HG02840 (cell line): Measurements from ENCODE around the gene COLGALT1.
"Not testable (repeated sequence)": the region's sequence is repeated elsewhere in the genome, so short reads cannot be mapped to it uniquely, and the experiment has no call there.

ENCODE experiments used
- ATAC-seq: cut with Tn5 transposase; IDR thresholded peaks from one replicate; pipeline ENCODE4 v1.9.1; 2021; ENCODE audit warnings: mild to moderate bottlenecking, moderate library complexity, moderate number of reproducible peaks; ENCODE audit not compliant: unreplicated experiment, low FRiP score

The COLGALT1 gene

DNA sequence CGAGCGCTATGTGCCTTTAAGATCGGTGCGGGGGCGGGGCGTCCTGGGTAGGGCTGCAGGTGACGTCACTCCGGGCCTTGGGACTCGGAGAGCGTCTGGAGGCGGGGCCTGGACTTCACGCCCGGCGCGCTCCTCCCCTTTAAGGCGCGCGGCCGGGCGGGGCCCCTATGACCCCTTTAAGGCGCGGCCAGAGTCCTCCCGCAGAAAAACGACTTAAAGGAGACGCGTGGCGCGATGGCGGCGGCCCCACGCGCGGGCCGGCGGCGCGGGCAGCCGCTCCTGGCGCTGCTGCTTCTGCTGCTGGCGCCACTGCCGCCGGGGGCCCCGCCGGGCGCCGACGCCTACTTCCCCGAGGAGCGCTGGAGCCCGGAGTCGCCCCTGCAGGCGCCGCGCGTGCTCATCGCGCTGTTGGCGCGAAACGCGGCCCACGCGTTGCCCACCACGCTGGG lies at the start of gene COLGALT1:
COLGALT1 (plus strand) TSS at position 170 of the 449 bp plus-strand sequence; CDS start at position 235, 65 bp downstream.
- ATAC-seq = peak; percentile 77

DNA sequence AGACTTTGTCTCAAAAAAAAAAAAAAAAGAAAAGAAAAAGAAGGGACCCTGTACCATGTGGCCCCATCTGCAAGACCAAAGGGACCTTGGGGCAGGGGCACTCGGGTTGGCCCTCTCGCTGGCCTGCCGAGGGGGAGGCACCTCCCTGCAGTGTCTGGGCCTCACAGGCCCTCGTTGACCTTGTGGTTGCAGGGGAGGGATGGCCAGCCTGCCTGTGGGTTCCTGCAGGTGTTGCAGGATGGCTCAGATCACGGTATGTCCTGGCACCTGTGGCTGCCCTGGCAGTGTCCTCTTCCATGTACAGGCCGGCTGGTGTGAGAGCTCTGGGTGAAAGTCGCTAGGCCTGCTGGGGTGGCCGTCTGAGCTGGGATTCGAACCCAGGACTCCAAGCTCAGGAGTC lies 48.7 kb upstream of the COLGALT1 start:
- no peak for ATAC-seq

- not testable (repeated sequence) for ATAC-seq
Measured at GRCh38 chr19:17508558-17508933, 46.9 kb upstream of the COLGALT1 start.

DNA sequence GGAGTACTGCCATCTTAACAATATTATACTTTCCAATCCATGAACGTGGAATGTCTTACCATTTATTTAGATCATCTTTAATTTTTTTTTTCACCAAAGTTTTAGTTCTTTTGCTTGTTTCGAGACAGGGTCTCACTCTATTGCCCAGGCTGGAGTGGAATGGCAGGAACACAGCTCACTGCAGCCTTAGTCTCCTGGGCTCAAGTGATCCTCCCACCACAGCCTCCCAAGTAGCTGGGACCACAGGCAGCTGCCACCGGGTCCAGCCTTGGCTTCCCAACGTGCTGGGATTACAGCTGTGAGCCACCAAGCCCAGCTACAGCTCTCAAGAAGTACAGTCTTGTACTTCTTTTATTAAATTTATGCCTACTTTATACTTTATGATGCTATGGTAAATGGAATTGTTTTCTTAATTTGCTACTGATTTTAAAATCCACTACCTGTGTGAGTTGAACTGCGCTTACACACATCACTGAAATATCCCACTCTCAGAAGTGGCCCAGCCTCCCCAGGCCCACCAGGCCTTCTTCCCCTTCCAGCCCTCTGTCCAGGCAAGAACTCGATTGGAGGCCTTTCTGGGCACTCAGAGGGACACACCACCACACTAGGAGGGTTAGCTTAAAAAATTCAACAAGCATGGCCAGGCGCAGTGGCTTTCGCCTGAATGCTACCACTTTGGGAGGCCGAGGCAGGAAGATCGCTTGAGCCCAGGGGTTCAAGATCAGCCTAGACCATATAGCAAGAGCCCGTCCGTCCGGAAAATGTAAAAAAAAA lies 45.0 kb upstream of the COLGALT1 start:
- ATAC-seq = no peak

GRCh38 chr19:17511724-17512573 lies 43.5 kb upstream of the COLGALT1 start:
- ATAC-seq = peak; percentile 57

DNA sequence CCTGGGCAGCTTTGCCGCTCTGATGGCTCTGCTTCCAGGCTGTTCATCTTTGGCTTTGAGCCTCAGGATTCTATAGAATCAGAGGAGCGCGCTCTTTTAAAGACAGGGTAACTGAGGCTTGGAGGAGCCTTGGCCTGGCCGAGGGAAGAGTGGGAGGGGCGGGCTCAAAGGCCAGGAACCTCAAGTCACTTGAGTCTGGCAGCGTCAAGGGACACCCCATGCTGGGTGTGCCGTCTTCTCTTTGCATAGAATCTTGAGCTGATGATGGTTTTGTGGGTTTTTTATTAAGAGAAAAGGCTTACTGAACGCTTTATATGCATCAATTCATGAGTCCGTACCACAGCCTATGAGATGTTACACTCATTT lies 42.9 kb upstream of the COLGALT1 start:
- ATAC-seq = no peak

- ATAC-seq = no peak
Measured at GRCh38 chr19:17515408-17516149, 39.9 kb upstream of the COLGALT1 start.

DNA sequence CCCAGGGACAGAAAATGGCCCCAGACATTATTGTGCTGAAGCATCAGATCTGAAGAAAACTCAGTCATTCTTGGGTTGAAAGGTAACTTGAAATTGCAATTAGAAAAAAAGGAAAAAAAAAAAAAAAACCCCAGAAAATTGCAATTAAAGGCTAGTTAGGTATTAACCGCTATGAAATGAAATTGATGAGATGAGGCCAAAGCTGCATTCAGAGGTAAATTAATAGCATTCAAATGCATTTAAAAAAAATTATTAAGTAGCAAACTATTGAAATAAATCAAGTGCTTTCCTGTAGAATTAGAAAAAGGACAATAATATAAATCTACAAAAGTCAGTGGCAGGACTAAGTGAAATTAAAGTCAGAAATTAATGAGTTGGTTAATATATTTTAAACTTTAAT lies 37.6 kb upstream of the COLGALT1 start:
- no peak for ATAC-seq

GRCh38 chr19:17518654-17519053 lies 36.8 kb upstream of the COLGALT1 start:
- not testable (repeated sequence) for ATAC-seq

GRCh38 chr19:17519967-17520366 lies 35.5 kb upstream of the COLGALT1 start:
- no peak for ATAC-seq

DNA sequence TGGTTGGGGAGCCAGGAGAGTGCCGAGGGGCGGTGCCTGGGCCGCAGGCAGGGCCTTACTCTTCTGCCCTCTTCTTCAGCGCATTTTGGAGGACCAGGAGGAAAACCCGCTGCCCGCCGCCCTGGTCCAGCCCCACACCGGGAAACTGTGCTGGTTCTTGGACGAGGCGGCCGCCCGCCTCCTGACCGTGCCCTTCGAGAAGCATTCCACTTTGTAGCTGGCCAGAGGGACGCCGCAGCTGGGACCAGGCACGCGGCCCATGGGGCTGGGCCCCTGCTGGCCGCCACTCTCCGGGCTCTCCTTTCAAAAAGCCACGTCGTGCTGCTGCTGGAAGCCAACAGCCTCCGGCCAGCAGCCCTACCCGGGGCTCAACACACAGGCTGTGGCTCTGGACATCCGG lies 34.6 kb upstream of the COLGALT1 start:
- ATAC-seq = no peak

DNA sequence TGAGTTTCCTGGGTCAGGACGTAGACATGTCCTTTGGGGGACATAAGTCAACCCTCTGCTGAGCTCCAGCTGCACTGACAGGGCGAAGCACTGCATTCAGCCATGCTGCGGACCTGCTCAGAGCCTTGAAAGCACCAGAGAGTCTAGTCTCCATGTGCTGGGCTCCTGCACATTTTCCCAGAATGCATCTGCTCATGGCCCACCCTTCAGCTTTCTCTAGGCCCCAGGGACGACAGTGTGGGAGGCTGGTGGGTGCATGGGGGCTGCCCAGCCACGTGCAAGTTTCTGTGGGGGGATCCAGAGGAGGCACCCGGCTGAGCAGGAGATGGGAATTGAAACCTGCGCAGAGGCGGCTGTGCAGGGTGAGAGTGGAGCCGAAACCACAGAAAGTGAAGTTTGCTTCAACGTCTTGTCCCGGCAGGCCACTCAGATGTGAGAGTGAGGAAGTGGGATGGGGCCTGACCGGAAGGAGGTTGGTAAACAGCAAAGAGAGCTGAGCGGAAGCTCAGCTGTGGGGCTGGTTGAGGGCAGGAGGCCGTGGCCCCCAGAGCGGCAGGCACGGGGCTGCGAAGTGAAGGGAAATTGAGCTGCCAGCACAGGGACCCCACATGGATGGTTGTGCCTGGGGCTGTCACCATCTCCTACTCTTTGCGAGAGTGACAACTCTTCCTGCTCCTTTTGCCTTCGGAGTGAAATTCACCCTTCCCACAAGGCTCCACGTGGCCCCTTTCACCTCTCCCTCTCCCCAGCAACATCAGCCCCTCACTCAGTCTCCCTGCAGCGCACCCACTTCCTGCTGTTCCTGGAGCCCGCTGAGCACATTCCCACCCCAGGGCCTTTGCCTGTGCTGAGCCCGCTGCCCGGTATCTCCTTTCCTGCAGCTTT lies 32.2 kb upstream of the COLGALT1 start:
- peak; percentile 70 for ATAC-seq

DNA sequence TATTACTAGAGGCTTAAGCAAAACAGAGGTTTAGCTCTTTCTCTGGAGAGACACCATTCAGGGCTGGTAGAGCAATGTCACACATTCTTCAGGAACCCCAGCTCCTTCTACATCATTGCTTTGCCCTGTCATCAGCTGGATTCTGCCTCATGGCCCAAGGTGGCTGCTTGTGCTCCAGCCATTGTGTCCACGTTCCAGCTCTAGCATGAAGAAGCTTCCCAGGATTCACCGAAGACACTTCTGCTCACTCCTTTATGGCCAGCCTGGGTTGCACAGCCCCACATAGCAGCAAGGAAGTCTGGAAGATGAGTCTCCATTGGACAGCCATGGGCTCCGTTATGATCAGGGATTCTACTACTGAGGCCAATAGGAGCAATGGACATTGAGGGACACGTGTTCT lies 30.8 kb upstream of the COLGALT1 start:
- no peak for ATAC-seq

DNA sequence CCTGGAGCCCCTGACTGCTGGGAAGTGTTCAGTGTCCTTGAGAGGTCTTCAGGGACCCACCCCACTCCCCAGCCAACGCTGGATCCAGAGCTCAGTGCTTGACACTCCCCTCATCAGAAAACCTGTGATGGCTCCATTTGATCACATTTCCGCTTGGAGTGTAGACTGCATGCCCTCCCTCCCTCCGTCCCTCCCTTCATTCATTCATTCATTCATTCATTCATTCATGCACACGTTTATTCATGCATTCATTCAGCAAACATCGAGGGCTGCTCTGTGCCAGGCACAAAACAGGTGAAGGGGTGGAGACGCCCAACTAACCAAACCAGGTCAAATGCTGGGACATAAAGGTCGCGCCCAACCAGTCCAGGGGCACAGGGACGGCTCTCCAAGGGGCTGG lies 30.3 kb upstream of the COLGALT1 start:
- no peak for ATAC-seq

- ATAC-seq = no peak
Measured at GRCh38 chr19:17526922-17527321, 28.5 kb upstream of the COLGALT1 start.

DNA sequence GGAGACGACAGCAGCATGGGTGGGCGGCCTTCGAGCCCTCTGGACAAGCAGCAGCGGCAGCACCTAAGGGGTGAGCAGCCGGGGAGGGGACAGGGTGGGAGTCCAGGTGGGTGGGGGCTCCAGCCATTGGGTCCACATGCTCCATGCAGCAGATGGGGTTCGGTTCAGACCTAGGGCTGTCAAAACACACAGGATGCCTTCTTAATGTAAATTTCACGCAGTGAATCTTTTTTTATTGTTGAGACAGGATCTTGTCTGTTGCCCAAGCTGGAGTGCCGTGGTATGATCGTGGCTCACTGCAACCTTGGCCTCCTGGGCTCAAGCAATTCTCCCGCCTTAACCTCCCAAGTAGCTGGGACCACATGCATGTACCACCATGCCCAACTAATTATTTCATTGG lies 28.1 kb upstream of the COLGALT1 start:
- ATAC-seq = no peak

DNA sequence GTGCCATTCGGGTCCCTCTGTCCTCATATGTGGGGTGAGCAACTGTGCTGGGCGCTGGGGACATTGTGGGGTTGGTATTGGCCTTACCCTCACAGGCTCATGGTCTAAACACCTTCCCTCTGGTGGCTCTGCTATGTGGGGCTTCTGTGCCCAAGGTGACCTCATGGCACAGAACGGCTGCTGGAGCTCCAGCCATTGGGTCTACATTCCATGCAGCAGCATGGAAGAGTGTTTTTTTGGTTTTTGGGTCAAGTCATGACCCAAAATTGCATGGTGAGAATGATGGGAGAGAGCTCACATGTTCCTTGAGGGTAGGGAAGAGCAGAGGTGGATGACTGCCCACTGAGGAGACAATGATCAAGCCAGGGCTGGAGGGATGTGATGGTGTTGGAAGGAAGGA lies 26.8 kb upstream of the COLGALT1 start:
- ATAC-seq = no peak

GRCh38 chr19:17529239-17530158 lies 25.9 kb upstream of the COLGALT1 start:
- ATAC-seq = no peak

DNA sequence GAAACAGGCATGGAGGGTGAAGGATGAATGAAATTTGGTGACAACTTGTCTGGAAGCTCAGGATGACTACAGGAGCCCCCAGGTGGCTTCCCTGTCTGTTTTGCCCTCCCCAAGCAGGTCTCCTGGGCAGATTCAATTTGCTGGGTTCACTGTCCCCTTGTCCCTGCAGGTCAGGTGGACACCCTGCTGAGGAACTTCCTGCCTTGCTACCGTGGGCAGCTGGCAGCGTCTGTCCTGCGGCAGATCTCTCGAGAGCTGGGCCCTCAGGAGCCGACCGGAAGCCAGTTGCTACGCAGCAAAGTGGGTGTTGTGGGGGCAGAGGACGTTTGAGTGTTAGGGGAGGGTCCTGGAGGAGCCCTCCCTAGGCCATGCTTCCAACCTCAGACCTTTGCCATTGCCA lies 24.9 kb upstream of the COLGALT1 start:
- no peak for ATAC-seq
